Activated B cell treated with CpG ODN at 0.5 μM for 24 hours (primary cell): ENCODE measurements around the gene FRS3. TPM values are rescaled to one million over a fixed set of nuclear protein-coding genes. Genes with fewer than 3 reads are reported as not detected.

Experiments used
- ATAC-seq: fragments of 200-7000 bp; cut with Tn5 transposase; one replicate; pipeline ENCODE4 v1.10.0; 2021; ENCODE audit warnings: low read depth, mild to moderate bottlenecking, moderate library complexity
- CTCF ChIA-PET: fragments of 350-600 bp; sonication (Branson Sonifier 250); formaldehyde crosslinking; loops from one replicate; lab custom pipeline; 2021; ENCODE audit warnings: antibody characterized with exemption; lab: Charles Lee
- POLR2A ChIA-PET: fragments of 350-600 bp; sonication (Branson Sonifier 250); formaldehyde crosslinking; loops from one replicate; lab custom pipeline; 2021; ENCODE audit warnings: antibody characterized with exemption; lab: Charles Lee
- DNase-seq: peaks from one replicate; pipeline ENCODE4 v3.0.0; 2022
- H3K27ac Mint-ChIP-seq: one replicate; pipeline ENCODE4 v1.8.0; 2020; ENCODE audit warnings: mixed read lengths
- H3K27me3 Mint-ChIP-seq: one replicate; pipeline ENCODE4 v1.8.0; 2021; ENCODE audit warnings: mixed read lengths
- H3K36me3 Mint-ChIP-seq: one replicate; pipeline ENCODE4 v1.8.0; 2021; ENCODE audit warnings: low read depth, mixed read lengths
- H3K4me1 Mint-ChIP-seq: one replicate; pipeline ENCODE4 v1.8.0; 2021; ENCODE audit warnings: mixed read lengths
- H3K4me3 Mint-ChIP-seq: one replicate; pipeline ENCODE4 v1.8.0; 2020; ENCODE audit warnings: mild to moderate bottlenecking, mixed read lengths
- H3K9me3 Mint-ChIP-seq: one replicate; pipeline ENCODE4 v1.8.0; 2020; ENCODE audit warnings: mixed read lengths
- intact Hi-C: fragments of 100-400 bp; cut with micrococcal nuclease; formaldehyde crosslinking; loops from one replicate; pipeline ENCODE4 v1.15.1; 2024
- total RNA-seq: library from RNA; stranded (reverse); gene quantifications from 2 replicates; pipeline ENCODE4 v1.2.3, GENCODE V29; 2022
- TF ChIP-seq, protein P1 (sequence below): fragments of 200-600 bp; IDR thresholded peaks from one replicate; pipeline ENCODE4 v1.8.0; 2022; ENCODE audit warnings: antibody characterized with exemption, mild to moderate bottlenecking

FRS3 gene
- total RNA-seq, 1 donor from 2014 or later, result 6.7 TPM

DNA sequence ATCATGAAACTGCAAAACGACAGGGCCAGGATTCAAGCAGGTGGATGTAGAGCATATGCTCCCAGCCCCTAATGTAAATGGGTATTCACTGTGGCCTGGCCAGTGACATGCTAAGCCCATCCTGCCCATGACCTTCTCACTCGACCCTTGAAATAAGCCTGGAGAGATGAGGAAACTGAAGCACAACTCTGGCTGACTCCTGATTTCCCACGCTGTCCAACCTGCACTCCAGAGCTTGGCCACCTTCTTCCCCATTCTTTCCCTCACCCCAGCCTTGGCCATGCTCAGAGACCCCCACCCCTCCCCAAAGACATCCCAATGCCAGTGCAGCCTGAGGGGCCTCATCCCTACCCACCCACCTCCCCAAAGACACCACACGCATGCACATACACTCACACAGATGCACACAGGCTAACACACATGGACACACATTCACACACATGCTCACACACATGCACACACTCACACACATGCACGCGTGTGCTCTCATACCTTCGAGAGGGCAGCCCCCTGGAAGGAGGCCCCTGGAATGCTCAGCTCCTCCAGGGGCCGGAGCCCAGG lies 56.7 kb downstream of the FRS3 start:
- POLR2A ChIA-PET, result interaction anchor here (0.7 to 29.1 kb wide), 10 partner anchors 9 to 327 kb away, joined by 3 to 1669 read pairs (median 4); partner anchors contain the start of genes TAF8, TFEB and TOMM6
- no peak for DNase-seq
- CTCF ChIA-PET, result interaction anchor here (1.0 to 6.1 kb wide), 7 partner anchors 7 to 39 kb away, joined by 3 to 81 read pairs (median 9); no protein-coding TSS in a partner anchor
- ATAC-seq, result no peak
- Mint-ChIP-seq H3K4me3 (peak overlapping the region; percentile 92), H3K27ac (peak overlapping the region; percentile 99), H3K9me3 (no peaks in the 10 kb centered on the region), H3K4me1 (peaks cover 97% of the 10 kb centered on the region), H3K36me3 (peaks cover 34% of the 10 kb centered on the region), H3K27me3 (no peaks in the 10 kb centered on the region)
- intact Hi-C loops, result loop anchor here (1.0 kb wide), 3 partner anchors 10 to 17 kb away; no protein-coding TSS in a partner anchor
- TF ChIP-seq, protein P1, sequence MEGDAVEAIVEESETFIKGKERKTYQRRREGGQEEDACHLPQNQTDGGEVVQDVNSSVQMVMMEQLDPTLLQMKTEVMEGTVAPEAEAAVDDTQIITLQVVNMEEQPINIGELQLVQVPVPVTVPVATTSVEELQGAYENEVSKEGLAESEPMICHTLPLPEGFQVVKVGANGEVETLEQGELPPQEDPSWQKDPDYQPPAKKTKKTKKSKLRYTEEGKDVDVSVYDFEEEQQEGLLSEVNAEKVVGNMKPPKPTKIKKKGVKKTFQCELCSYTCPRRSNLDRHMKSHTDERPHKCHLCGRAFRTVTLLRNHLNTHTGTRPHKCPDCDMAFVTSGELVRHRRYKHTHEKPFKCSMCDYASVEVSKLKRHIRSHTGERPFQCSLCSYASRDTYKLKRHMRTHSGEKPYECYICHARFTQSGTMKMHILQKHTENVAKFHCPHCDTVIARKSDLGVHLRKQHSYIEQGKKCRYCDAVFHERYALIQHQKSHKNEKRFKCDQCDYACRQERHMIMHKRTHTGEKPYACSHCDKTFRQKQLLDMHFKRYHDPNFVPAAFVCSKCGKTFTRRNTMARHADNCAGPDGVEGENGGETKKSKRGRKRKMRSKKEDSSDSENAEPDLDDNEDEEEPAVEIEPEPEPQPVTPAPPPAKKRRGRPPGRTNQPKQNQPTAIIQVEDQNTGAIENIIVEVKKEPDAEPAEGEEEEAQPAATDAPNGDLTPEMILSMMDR, result no peak

DNA sequence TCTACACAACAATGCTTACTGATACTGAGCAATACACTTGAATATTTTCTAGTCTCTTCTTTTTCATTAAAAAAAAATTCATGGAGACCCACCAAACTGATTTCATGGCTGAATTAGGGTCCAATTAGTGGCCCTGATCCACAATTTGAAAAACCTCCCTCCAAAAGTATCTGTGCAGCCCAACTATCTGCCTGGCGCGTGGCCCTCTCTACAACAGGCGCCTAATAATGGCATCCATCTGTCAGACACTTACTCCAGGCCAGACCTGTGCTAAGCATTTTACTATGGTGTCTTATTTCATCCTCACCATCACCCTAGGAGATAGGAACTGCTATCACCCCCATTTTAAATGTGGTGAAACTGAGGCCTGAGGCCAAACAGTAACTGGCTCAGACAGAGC lies 58.3 kb downstream of the FRS3 start:
- H3K27ac Mint-ChIP-seq, result peak overlapping the region; percentile 86
- TF ChIP-seq, protein P1, result no peak
- H3K27me3 Mint-ChIP-seq, result no peaks in the 10 kb centered on the region
- H3K4me3 Mint-ChIP-seq, result peak overlapping the region; percentile 76
- POLR2A ChIA-PET, result interaction anchor here (3.5 to 29.1 kb wide), 3 partner anchors 7 to 17 kb away, joined by 67 to 1669 read pairs (median 551); partner anchors contain the start of gene TFEB
- intact Hi-C loops, result no loop called here
- DNase-seq (no peak), ATAC-seq (no peak)
- peaks cover 98% of the 10 kb centered on the region for H3K4me1 Mint-ChIP-seq
- H3K36me3 Mint-ChIP-seq, result peaks cover 36% of the 10 kb centered on the region
- no peaks in the 10 kb centered on the region for H3K9me3 Mint-ChIP-seq
- CTCF ChIA-PET, result interaction anchor here (1.0 to 6.1 kb wide), 4 partner anchors 8 to 16 kb away, joined by 4 to 81 read pairs (median 20); no protein-coding TSS in a partner anchor

DNA sequence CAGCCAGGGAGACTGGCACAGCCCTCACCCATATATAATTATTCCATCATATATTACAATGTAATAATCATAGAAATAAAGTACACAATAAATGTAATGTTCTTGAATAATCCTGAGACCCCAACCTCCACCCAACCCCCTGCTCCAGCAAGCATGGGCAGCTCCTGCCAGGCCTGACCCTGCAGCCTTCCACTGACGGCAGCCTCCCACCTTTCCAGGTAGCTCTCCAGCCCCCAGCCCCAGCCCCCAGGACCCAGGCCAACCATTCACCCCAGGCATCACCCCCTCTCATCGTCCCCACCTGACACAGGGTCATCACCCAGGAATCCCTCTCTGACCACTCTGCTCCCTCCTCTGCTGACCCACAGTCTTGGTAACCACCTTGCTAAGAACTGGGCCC lies 58.9 kb downstream of the FRS3 start:
- intact Hi-C loops, result no loop called here
- ATAC-seq, result no peak
- ChIA-PET POLR2A (interaction anchor here (0.7 to 29.1 kb wide), 4 partner anchors 12 to 349 kb away, joined by 3 to 1669 read pairs (median 277); partner anchors contain the start of gene TFEB), CTCF (interaction anchor here (1.0 to 6.1 kb wide), 4 partner anchors 13 to 37 kb away, joined by 4 to 81 read pairs (median 15); no protein-coding TSS in a partner anchor)
- TF ChIP-seq, protein P1, result no peak
- Mint-ChIP-seq H3K27ac (peak overlapping the region; percentile 90), H3K4me3 (peak overlapping the region; percentile 76), H3K9me3 (no peaks in the 10 kb centered on the region), H3K27me3 (no peaks in the 10 kb centered on the region), H3K4me1 (peaks cover 99% of the 10 kb centered on the region), H3K36me3 (peaks cover 38% of the 10 kb centered on the region)
- DNase-seq, result no peak

DNA sequence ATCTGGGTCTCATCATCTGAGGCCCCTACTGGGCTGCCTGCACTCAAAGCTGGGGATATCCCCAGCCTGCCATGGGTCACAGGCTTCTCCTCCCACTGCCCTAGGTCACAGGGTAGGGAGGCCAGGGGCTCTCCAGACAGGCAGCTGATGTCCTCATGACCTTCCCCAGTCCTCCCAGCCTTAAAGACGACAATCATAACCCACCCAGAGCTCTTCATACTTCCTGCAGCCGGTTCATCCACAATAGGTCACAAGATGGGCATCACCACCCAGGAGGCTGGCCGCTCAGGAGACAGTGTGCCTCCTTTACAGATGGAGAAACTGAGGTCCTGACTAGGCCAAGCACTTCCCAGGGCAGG lies 59.5 kb downstream of the FRS3 start:
- peaks cover 99% of the 10 kb centered on the region for H3K4me1 Mint-ChIP-seq
- DNase-seq (no peak), ATAC-seq (peak; percentile 18)
- no peaks in the 10 kb centered on the region for H3K9me3 Mint-ChIP-seq
- H3K27ac Mint-ChIP-seq, result peak overlapping the region; percentile 90
- TF ChIP-seq, protein P1, result no peak
- intact Hi-C loops, result no loop called here
- peaks cover 39% of the 10 kb centered on the region for H3K36me3 Mint-ChIP-seq
- POLR2A ChIA-PET, result interaction anchor here (1.1 to 29.1 kb wide), 5 partner anchors 13 to 348 kb away, joined by 3 to 1669 read pairs (median 7); partner anchors contain the start of gene TFEB
- H3K4me3 Mint-ChIP-seq, result peak overlapping the region; percentile 76
- no peaks in the 10 kb centered on the region for H3K27me3 Mint-ChIP-seq
- CTCF ChIA-PET, result interaction anchor here (1.0 to 6.1 kb wide), 4 partner anchors 12 to 36 kb away, joined by 4 to 81 read pairs (median 15); no protein-coding TSS in a partner anchor

Other genes with a start within 250 kb of the FRS3 start
- gene FOXP4, start 233.5 kb downstream of the FRS3 start, total RNA-seq, result 37.8 and 40.7 TPM in 2 replicates
- not detected in 2 replicates for gene MDFI, start 141.4 kb downstream of the FRS3 start, total RNA-seq
- gene TFEB, start 44.3 kb downstream of the FRS3 start, total RNA-seq, result 203 and 205 TPM in 2 replicates
- not detected in 2 replicates for gene PGC, start 32.5 kb downstream of the FRS3 start, total RNA-seq
- 0.75 TPM in 1 of 2 replicates, not detected in the other for gene PRICKLE4, start 882 bp upstream of the FRS3 start, total RNA-seq
- 219 and 252 TPM in 2 replicates for gene TOMM6, start 7.8 kb upstream of the FRS3 start, total RNA-seq
- gene USP49, start 115.5 kb upstream of the FRS3 start, total RNA-seq, result 7.7 and 8.0 TPM in 2 replicates
- 21.1 and 22.2 TPM in 2 replicates for gene MED20, start 141.2 kb upstream of the FRS3 start, total RNA-seq
- 39.5 and 43.2 TPM in 2 replicates for gene BYSL, start 141.6 kb upstream of the FRS3 start, total RNA-seq
- gene CCND3, start 161.9 kb upstream of the FRS3 start, total RNA-seq, result 70.7 and 75.2 TPM in 2 replicates